Neural cell (in vitro differentiated cells): ENCODE data around the gene CFAP100.

Source experiments
- EP300 ChIP-seq: fragments of 450-650 bp; conservative IDR thresholded peaks from 2 replicates; pipeline ENCODE4 v1.6.1; 2014; ENCODE audit warnings: antibody characterized with exemption, mild to moderate bottlenecking, moderate library complexity; ENCODE audit not compliant: poor library complexity, severe bottlenecking
- EZH2 ChIP-seq: fragments of 200-600, 300-800 bp; shearing (Covaris generic), sonication (generic); IDR thresholded peaks from 2 replicates; pipeline ENCODE4 v1.6.1; 2014; ENCODE audit warnings: antibody characterized with exemption, low read length, borderline replicate concordance, mild to moderate bottlenecking; ENCODE audit not compliant: insufficient read depth, poor library complexity, severe bottlenecking
- RAD21 ChIP-seq: fragments of 450-650 bp; conservative IDR thresholded peaks from 2 replicates; pipeline ENCODE4 v1.6.1; 2014; ENCODE audit warnings: antibody characterized with exemption, mild to moderate bottlenecking, moderate library complexity
- SMC3 ChIP-seq: fragments of 450-650 bp; conservative IDR thresholded peaks from 2 replicates; pipeline ENCODE4 v1.6.1; 2014; ENCODE audit warnings: antibody characterized with exemption, mild to moderate bottlenecking, moderate library complexity; ENCODE audit not compliant: poor library complexity
- TF ChIP-seq, protein P1 (sequence below): fragments of 450-650 bp; IDR thresholded peaks from 2 replicates; pipeline ENCODE4 v1.5.1; 2014; ENCODE audit warnings: antibody characterized with exemption, mild to moderate bottlenecking, moderate library complexity; ENCODE audit not compliant: poor library complexity, severe bottlenecking
- TF ChIP-seq, protein P2 (sequence below): IDR thresholded peaks from 2 replicates; pipeline ENCODE4 v1.6.1; 2012; ENCODE audit warnings: borderline replicate concordance

DNA sequence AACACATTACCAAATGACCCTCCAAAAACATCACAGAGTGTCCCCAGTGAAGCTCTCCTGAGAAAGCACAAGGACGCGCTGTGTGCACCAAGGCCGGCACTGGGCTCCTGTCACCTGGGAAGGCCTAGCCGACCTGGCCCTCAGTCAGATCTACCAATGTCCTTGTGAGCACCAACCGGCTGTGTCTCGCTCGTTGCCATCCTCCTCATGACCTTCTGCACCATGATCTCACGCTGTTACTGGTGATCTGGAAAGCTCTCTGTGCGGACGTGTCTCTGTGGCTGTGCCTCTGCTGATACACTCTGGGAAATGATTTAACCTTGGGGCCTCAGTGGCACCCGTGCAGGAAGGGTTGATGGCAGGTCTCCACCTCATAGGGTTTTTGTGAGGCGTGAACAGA, 56.8 kb downstream of the CFAP100 start:
- TF ChIP-seq RAD21 (no peak), EP300 (no peak), EZH2 (no peak), SMC3 (no peak)
- TF ChIP-seq, protein P1, sequence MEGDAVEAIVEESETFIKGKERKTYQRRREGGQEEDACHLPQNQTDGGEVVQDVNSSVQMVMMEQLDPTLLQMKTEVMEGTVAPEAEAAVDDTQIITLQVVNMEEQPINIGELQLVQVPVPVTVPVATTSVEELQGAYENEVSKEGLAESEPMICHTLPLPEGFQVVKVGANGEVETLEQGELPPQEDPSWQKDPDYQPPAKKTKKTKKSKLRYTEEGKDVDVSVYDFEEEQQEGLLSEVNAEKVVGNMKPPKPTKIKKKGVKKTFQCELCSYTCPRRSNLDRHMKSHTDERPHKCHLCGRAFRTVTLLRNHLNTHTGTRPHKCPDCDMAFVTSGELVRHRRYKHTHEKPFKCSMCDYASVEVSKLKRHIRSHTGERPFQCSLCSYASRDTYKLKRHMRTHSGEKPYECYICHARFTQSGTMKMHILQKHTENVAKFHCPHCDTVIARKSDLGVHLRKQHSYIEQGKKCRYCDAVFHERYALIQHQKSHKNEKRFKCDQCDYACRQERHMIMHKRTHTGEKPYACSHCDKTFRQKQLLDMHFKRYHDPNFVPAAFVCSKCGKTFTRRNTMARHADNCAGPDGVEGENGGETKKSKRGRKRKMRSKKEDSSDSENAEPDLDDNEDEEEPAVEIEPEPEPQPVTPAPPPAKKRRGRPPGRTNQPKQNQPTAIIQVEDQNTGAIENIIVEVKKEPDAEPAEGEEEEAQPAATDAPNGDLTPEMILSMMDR: no peak
- TF ChIP-seq, protein P2, sequence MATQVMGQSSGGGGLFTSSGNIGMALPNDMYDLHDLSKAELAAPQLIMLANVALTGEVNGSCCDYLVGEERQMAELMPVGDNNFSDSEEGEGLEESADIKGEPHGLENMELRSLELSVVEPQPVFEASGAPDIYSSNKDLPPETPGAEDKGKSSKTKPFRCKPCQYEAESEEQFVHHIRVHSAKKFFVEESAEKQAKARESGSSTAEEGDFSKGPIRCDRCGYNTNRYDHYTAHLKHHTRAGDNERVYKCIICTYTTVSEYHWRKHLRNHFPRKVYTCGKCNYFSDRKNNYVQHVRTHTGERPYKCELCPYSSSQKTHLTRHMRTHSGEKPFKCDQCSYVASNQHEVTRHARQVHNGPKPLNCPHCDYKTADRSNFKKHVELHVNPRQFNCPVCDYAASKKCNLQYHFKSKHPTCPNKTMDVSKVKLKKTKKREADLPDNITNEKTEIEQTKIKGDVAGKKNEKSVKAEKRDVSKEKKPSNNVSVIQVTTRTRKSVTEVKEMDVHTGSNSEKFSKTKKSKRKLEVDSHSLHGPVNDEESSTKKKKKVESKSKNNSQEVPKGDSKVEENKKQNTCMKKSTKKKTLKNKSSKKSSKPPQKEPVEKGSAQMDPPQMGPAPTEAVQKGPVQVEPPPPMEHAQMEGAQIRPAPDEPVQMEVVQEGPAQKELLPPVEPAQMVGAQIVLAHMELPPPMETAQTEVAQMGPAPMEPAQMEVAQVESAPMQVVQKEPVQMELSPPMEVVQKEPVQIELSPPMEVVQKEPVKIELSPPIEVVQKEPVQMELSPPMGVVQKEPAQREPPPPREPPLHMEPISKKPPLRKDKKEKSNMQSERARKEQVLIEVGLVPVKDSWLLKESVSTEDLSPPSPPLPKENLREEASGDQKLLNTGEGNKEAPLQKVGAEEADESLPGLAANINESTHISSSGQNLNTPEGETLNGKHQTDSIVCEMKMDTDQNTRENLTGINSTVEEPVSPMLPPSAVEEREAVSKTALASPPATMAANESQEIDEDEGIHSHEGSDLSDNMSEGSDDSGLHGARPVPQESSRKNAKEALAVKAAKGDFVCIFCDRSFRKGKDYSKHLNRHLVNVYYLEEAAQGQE: no peak
